Fibroblast of skin of back (primary cell): ENCODE data around the gene CBLIF.
"Not testable (repeated sequence)": the region's sequence is repeated elsewhere in the genome, so short reads cannot be mapped to it uniquely, and the experiment has no call there.

Experiments
- DNase-seq: peaks from one replicate; pipeline ENCODE4 v3.0.0-alpha.2; 2013

The CBLIF gene

GRCh38 chr11:59794417-59794816 is 50.9 kb downstream of the CBLIF start:
- no peak for DNase-seq

- no peak for DNase-seq
Observed at GRCh38 chr11:59792507-59792906, 52.8 kb downstream of the CBLIF start.

- no peak for DNase-seq
Observed at GRCh38 chr11:59791639-59792038, 53.7 kb downstream of the CBLIF start.

- DNase-seq = peak; percentile 76
Observed at GRCh38 chr11:59787816-59788215, 57.5 kb downstream of the CBLIF start.

GRCh38 chr11:59787255-59787588 is 58.1 kb downstream of the CBLIF start:
- DNase-seq = no peak

GRCh38 chr11:59785818-59786217 is 59.5 kb downstream of the CBLIF start:
- no peak for DNase-seq

GRCh38 chr11:59784441-59784840 is 60.9 kb downstream of the CBLIF start:
- DNase-seq = not testable (repeated sequence)

GRCh38 chr11:59783632-59784090 is 61.6 kb downstream of the CBLIF start:
- no peak for DNase-seq

- no peak for DNase-seq
Observed at GRCh38 chr11:59782080-59782479, 63.2 kb downstream of the CBLIF start.

- no peak for DNase-seq
Observed at GRCh38 chr11:59779487-59779886, 65.8 kb downstream of the CBLIF start.
